ENCODE measurements around the gene TNFRSF13B.
"Not testable (repeated sequence)": the region's sequence is repeated elsewhere in the genome, so short reads cannot be mapped to it uniquely, and the experiment has no call there.

The TNFRSF13B gene

GRCh38 chr17:16988749-16989229, 16.9 kb upstream of the TNFRSF13B start:
- Histone ChIP-seq H3K9me3 (ENCODE audit: control insufficient read depth, insufficient read depth, low read length) (no peaks in the 10 kb centered on the region), H3K27me3 (ENCODE audit: control insufficient read depth, insufficient read depth, low read length) (no peaks in the 10 kb centered on the region), H3K4me1 (ENCODE audit: control insufficient read depth, insufficient read depth, low read length) (no peaks in the 10 kb centered on the region), H3K4me3 (ENCODE audit: low read depth, low read length) (no peak overlapping the region), H3K36me3 (ENCODE audit: control insufficient read depth, insufficient read depth, low read length) (no peaks in the 10 kb centered on the region), H3K9ac (ENCODE audit: low read depth, low read length) (no peak overlapping the region)

DNA sequence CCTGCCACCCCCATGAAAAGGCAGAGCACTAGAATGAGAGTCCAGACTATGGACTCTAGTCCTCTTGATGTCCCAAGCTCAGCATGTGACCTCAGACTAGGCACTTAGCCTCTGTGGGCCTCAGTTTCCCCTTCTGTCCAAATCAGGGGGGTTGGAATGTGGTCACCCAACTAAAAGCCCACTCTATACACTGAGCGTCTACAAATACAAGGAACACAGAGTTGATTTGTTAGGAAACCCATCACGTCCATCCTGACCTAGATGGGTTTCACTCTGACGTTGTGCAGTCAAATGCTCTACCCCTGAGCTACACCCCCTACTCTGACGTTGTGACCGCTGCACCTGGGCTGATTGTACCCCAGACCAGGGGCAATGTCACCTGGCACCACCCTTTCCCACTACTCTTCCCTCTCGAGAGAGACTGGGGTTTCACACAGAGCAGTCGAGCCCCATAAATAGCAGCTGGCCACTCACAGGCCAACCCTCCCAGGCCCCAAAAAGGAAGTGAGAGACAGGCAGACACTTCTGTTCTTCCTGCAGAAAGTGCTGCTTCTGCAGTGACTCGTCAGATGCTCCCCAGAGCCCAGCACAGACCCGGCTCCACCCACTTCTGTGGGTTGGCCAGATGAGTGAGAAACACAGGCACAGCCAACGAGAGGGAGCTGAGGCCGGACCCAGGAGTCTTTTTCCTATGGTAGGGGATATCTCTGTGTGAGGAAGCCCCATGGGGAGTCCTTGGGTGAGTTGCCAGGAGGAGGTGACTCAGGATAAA, 16.1 kb upstream of the TNFRSF13B start:
- no peaks in the 10 kb centered on the region for H3K4me1 ChIP-seq (ENCODE audit: control insufficient read depth, insufficient read depth, low read length)
- H3K9me3 ChIP-seq (ENCODE audit: control insufficient read depth, insufficient read depth, low read length) = no peaks in the 10 kb centered on the region
- no peak overlapping the region for H3K4me3 ChIP-seq (ENCODE audit: low read depth, low read length)
- no peaks in the 10 kb centered on the region for H3K36me3 ChIP-seq (ENCODE audit: control insufficient read depth, insufficient read depth, low read length)
- no peaks in the 10 kb centered on the region for H3K27me3 ChIP-seq (ENCODE audit: control insufficient read depth, insufficient read depth, low read length)
- no peak overlapping the region for H3K9ac ChIP-seq (ENCODE audit: low read depth, low read length)

DNA sequence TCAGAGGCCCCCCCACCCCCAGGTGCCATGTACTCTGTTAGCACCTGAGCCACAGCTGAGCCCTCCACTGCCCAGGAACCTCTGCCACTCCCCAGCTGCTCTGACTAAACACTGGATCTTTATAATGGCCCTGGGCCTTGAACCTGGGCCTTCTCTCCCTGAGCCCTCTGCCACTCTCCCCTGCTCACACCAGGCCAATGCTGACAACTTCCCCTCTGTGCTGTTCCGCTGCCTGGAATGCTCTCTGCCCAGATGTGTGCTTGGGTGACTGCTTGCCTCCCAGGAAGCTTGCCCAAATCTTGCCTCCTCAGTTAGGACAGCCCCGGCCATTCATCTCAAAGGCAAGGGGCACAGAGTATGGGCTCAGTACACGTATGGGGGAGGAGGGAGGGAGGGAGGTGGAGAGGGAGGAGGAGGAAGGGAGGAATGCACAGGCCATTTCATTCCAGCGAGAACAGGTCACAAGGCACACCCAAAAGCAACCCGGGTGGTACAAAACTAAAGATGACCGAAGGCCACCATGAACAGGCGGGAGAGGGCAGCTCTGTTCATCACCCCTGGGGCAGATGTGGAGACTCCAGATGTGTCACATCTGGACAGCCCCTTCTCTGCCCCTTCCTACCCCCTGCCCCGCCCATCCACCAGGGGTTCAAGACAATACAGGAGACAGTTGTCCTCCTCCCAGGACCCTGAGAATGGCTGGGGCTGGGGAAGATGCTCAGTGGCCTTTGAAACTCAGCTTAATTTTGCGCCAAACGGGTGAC, 15.3 kb upstream of the TNFRSF13B start:
- no peaks in the 10 kb centered on the region for H3K4me1 ChIP-seq (ENCODE audit: control insufficient read depth, insufficient read depth, low read length)
- H3K27me3 ChIP-seq (ENCODE audit: control insufficient read depth, insufficient read depth, low read length) = no peaks in the 10 kb centered on the region
- no peaks in the 10 kb centered on the region for H3K36me3 ChIP-seq (ENCODE audit: control insufficient read depth, insufficient read depth, low read length)
- H3K9me3 ChIP-seq (ENCODE audit: control insufficient read depth, insufficient read depth, low read length) = no peaks in the 10 kb centered on the region
- H3K4me3 ChIP-seq (ENCODE audit: low read depth, low read length) = no peak overlapping the region
- no peak overlapping the region for H3K9ac ChIP-seq (ENCODE audit: low read depth, low read length)

DNA sequence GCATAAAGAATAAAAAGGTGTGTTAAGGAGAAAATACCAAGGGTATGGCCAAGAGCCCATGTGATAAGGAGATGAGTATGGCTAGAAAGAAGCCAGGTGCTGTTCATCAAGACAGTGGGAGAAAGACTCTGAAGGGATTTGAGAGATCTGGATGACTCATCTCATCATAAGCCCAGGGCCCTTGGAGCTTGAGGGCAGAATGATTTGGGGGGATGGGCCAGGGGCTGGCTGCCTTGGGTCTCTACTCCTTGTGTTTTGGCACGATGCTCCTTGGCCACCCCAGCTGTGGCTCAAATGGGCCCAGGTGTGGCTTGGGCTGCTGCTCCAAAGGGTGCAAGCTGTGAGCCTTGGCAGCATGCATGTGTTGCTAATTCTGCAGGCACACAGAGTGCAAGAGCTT, 14.5 kb upstream of the TNFRSF13B start:
- no peak overlapping the region for H3K9ac ChIP-seq (ENCODE audit: low read depth, low read length)
- no peaks in the 10 kb centered on the region for H3K9me3 ChIP-seq (ENCODE audit: control insufficient read depth, insufficient read depth, low read length)
- H3K36me3 ChIP-seq (ENCODE audit: control insufficient read depth, insufficient read depth, low read length) = no peaks in the 10 kb centered on the region
- H3K27me3 ChIP-seq (ENCODE audit: control insufficient read depth, insufficient read depth, low read length) = no peaks in the 10 kb centered on the region
- H3K4me1 ChIP-seq (ENCODE audit: control insufficient read depth, insufficient read depth, low read length) = no peaks in the 10 kb centered on the region
- H3K4me3 ChIP-seq (ENCODE audit: low read depth, low read length) = no peak overlapping the region

- no peaks in the 10 kb centered on the region for H3K27me3 ChIP-seq (ENCODE audit: control insufficient read depth, insufficient read depth, low read length)
- H3K4me1 ChIP-seq (ENCODE audit: control insufficient read depth, insufficient read depth, low read length) = no peaks in the 10 kb centered on the region
Measured at GRCh38 chr17:16981928-16982327, 10.0 kb upstream of the TNFRSF13B start.

DNA sequence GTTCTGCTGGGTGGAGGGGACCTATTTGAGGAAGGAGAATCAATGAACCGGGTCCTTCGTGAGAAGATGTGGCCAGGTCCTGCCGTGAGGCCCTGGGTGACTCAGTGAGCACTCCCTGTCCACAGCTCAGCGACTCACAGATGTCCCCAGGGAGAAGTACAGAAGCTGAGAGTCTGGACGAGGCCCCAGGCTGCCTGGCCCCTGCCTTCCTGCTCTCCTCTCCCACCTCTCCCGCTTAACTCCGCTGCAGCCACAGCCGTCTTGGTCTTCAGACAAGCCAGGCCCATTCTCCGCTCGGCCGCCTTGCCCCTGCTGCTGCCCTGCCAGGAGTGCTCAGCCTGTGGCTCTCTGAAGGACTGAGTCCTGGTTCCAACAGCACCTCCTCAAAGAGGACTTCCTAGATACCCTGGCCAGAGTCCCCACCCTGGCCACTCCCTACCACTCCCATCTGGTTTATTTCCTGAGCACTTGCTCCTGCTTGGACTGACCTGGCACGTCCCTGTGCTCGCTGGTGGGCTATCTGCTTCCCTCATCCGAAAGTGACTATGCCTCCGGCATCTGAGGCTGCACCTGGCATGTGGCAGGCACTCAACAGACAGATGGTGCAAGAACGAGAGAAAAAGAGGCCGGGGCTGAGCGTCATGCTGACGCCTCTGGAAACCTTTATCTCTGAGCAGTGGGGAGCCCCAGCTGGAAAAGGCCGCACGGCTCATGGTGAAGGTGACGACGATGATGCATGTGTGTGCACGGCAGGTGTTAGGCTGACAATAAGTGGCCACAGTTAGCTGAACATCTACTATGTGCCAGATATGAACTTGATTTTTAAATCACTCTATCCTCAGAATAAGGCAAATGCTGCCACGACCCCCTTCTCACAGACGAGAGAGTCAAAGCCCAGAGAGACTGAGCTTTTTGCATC, 9.2 kb upstream of the TNFRSF13B start:
- no peak overlapping the region for H3K9ac ChIP-seq (ENCODE audit: low read depth, low read length)

More at GRCh38 chr17:16981928-16982327, 10.0 kb upstream of the TNFRSF13B start:
- Histone ChIP-seq H3K4me3 (ENCODE audit: low read depth, low read length) (no peak overlapping the region), H3K9me3 (ENCODE audit: control insufficient read depth, insufficient read depth, low read length) (no peaks in the 10 kb centered on the region), H3K36me3 (ENCODE audit: control insufficient read depth, insufficient read depth, low read length) (no peaks in the 10 kb centered on the region), H3K9ac (ENCODE audit: low read depth, low read length) (no peak overlapping the region)

DNA sequence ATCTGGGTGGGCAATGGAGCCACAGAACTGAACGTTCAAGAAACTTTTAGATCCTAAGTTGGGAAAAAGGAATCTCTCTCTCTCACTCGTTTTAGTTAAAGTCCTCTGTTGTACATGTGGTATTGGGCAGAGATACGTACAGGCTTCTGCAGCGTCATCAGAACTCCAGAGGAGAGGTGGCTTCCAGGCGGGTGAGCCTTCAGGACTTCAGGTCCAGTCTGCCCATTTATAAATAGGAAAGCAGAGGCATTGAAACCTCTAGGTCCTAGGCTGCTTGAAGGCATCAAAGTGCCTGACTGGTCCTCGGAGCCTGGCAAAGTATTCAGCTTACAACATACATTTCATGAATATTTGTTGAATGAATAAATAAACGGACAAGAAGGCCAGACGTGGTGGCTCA, 8.1 kb upstream of the TNFRSF13B start:
- H3K9ac ChIP-seq (ENCODE audit: low read depth, low read length) = no peak overlapping the region
- H3K36me3 ChIP-seq (ENCODE audit: control insufficient read depth, insufficient read depth, low read length) = no peaks in the 10 kb centered on the region
- no peak overlapping the region for H3K4me3 ChIP-seq (ENCODE audit: low read depth, low read length)
- H3K9me3 ChIP-seq (ENCODE audit: control insufficient read depth, insufficient read depth, low read length) = no peaks in the 10 kb centered on the region
- H3K27me3 ChIP-seq (ENCODE audit: control insufficient read depth, insufficient read depth, low read length) = no peaks in the 10 kb centered on the region
- H3K4me1 ChIP-seq (ENCODE audit: control insufficient read depth, insufficient read depth, low read length) = no peaks in the 10 kb centered on the region

More for the DNA sequence above, 9.2 kb upstream of the TNFRSF13B start:
- no peaks in the 10 kb centered on the region for H3K36me3 ChIP-seq (ENCODE audit: control insufficient read depth, insufficient read depth, low read length)
- H3K4me1 ChIP-seq (ENCODE audit: control insufficient read depth, insufficient read depth, low read length) = no peaks in the 10 kb centered on the region
- H3K4me3 ChIP-seq (ENCODE audit: low read depth, low read length) = no peak overlapping the region
- no peaks in the 10 kb centered on the region for H3K27me3 ChIP-seq (ENCODE audit: control insufficient read depth, insufficient read depth, low read length)
- no peaks in the 10 kb centered on the region for H3K9me3 ChIP-seq (ENCODE audit: control insufficient read depth, insufficient read depth, low read length)

DNA sequence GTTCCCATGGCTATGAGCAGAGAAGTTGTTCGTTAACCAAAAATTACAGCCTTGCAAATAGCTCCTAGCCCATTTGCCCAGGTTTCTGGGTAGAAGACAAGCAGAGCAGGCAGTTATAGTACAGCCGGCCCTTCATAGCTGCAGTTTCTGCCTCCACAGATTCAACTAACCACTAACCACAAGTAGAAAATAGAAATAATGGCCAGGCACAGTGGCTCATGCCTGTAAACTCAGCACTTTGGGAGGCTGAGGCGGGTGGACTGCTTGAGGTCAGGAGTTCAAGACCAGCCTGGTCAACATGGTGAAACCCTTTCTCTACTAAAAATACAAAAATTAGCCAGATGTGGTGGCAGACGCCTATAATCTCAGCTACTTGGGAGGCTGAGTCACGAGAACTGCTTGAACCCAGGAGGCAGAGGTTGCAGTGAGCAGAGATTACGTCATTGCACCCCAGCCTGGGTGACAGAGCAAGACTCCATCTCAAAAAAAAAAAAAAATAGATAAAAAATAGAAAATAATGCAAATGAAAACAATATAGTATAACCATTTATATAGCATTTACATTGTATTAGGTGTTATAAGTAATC, 7.4 kb upstream of the TNFRSF13B start:
- H3K27me3 ChIP-seq (ENCODE audit: control insufficient read depth, insufficient read depth, low read length); H3K9me3 ChIP-seq (ENCODE audit: control insufficient read depth, insufficient read depth, low read length); H3K4me1 ChIP-seq (ENCODE audit: control insufficient read depth, insufficient read depth, low read length); H3K36me3 ChIP-seq (ENCODE audit: control insufficient read depth, insufficient read depth, low read length); H3K9ac ChIP-seq (ENCODE audit: low read depth, low read length); H3K4me3 ChIP-seq (ENCODE audit: low read depth, low read length): not testable (repeated sequence)

- no peak overlapping the region for H3K9ac ChIP-seq (ENCODE audit: low read depth, low read length)
- no peak overlapping the region for H3K4me3 ChIP-seq (ENCODE audit: low read depth, low read length)
- H3K4me1 ChIP-seq (ENCODE audit: control insufficient read depth, insufficient read depth, low read length) = no peaks in the 10 kb centered on the region
Measured at GRCh38 chr17:16977932-16978331, 6.0 kb upstream of the TNFRSF13B start.

GRCh38 chr17:16976725-16977550, 5.0 kb upstream of the TNFRSF13B start:
- Histone ChIP-seq H3K9me3 (ENCODE audit: control insufficient read depth, insufficient read depth, low read length) (no peaks in the 10 kb centered on the region), H3K9ac (ENCODE audit: low read depth, low read length) (no peak overlapping the region), H3K36me3 (ENCODE audit: control insufficient read depth, insufficient read depth, low read length) (no peaks in the 10 kb centered on the region), H3K4me1 (ENCODE audit: control insufficient read depth, insufficient read depth, low read length) (no peaks in the 10 kb centered on the region), H3K4me3 (ENCODE audit: low read depth, low read length) (no peak overlapping the region), H3K27me3 (ENCODE audit: control insufficient read depth, insufficient read depth, low read length) (no peaks in the 10 kb centered on the region)

More at GRCh38 chr17:16977932-16978331, 6.0 kb upstream of the TNFRSF13B start:
- no peaks in the 10 kb centered on the region for H3K36me3 ChIP-seq (ENCODE audit: control insufficient read depth, insufficient read depth, low read length)
- no peaks in the 10 kb centered on the region for H3K27me3 ChIP-seq (ENCODE audit: control insufficient read depth, insufficient read depth, low read length)
- H3K9me3 ChIP-seq (ENCODE audit: control insufficient read depth, insufficient read depth, low read length) = no peaks in the 10 kb centered on the region

All from iPS-15b (cell line).